Activated CD4-positive, alpha-beta T cell treated with anti-CD3 and anti-CD28 coated beads for 1 hour (primary cell): ENCODE data around the gene TUBGCP2.

ENCODE experiments used
- DNase-seq: peaks from one replicate; pipeline ENCODE4 v3.0.0-alpha.2; 2020

The TUBGCP2 gene

DNA sequence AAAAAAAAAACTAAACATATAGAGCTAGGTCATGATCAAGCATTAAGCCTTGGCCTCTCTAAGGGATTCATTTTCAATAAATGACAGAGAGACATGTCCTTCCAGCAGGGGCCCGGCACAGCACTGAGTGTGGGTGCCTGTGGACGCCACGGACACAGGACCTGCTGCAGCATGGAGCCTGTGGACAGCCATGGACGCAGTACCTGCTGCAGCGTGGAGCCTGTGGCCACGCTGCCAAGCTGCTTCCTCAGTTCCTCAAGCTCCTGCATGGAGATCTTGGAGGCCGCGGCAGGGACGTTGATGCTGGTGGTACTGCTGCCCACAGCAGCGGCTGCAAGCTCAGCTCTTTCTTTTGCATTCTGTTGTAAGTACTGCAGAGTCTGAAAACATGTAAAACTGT lies 9.4 kb downstream of the TUBGCP2 start:
- DNase-seq: no peak

DNA sequence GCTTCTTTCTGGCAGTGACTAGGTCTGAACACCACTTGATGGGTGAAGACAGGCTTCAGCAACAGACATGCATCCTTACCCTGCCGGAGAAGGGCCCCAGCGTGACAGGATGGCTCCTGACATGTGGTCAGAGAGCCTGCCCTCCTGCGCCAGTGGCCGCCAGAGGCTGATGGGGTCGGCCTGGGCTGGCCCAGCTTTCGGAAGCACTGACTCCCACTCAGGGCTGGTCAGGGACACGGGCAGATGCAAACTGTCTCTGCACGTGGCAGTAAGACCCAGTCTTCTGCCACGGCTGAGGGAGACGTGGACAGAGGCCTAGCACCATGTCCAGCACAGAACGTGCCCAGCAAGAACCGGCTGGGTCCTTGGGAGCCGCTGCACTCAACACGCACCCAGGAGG lies 10.2 kb downstream of the TUBGCP2 start:
- DNase-seq: no peak

DNA sequence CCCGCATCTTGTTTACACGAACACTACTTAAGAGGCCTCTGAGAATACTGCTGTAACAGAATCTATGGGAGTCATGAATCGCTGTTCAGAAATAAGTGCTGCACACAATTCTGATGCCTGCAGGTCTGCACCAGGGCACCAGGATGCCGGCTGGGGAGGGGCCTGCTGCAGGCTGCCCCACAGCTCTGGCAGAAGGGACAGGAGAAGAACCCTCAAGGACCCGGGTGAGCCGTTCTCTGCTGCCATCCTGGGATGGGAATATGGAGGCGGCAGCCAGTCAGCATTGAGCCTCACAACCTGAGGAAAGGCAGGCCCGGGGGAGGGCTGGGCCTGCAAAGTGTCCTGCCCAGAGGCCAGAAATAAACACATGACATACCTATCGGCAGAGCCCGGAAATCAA lies 11.2 kb downstream of the TUBGCP2 start:
- DNase-seq: no peak

DNA sequence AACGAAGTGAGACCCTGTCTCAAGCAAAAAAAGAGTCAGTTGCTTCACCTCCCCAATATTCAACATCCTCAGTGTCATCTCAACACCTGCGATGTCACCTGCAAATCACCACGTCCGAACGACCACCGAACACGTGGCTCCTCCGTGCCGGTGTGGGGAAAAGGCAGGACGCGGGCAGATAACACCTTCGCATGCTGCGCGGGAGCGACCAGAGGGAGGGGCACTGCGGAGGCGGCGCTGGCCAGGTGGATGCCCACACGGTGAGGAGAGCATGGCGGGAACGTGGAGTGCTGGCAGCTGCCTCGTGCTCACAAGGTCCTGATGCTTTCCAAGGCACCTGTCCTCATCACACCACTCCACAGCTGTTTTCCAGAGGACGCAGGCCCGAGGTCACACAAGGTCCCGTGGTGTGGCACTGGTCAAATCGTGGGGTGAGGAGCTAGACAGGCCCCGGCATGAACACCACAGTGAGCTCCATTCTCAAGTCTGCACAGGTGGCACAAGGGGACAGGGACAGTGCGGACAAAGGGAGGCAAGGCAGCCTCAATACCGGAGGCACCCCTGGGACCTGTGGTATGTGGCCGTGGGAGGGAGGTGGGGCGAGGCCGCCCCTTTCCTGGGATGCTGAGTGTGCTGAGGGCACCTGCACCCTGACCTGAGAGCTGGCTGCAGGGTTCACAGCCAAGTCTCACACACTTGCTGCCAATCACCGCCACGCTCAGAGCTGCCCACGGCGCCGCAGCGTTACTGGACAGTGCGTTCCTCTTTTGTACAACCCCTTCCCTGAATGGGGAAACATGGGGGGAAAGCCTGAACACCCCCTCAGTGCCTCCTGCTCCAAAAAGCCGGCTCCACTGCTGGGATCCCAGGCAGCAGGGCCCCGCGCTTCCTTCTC lies 13.0 kb downstream of the TUBGCP2 start:
- DNase-seq: no peak

DNA sequence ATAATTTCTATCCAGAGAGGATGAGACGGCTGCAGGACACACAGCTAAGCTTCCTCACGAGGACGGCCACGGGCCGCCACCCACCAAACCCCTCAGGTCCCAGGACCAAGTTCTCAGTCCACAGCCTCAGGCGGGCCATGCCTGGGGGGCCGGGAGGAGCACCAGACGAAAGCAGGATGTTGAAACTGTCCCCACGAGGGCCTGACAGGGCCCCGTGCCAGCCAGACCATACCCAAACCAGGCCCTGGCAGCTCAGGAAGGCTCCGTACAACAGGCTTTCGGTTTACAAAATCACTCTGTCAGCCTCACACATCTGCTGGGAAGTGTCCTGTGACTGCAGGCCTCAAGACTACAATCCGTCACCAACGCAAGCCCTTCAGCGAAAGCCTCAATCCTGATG lies 14.5 kb downstream of the TUBGCP2 start:
- no peak for DNase-seq

DNA sequence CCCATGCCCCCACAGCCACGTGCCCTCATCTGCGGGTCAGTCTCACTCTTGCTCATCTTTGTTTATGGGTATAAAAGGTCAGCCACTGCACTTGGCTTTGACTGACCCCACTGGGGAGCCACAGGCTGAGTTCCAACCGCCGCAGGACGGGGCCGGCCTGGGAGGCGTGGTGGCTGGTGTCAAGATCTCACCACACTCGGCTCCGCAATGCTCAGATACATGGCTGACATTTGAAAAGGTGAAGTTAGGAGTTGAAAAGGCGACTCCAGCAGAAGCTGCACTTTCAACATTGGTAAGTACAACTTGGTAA lies 14.9 kb downstream of the TUBGCP2 start:
- no peak for DNase-seq

DNA sequence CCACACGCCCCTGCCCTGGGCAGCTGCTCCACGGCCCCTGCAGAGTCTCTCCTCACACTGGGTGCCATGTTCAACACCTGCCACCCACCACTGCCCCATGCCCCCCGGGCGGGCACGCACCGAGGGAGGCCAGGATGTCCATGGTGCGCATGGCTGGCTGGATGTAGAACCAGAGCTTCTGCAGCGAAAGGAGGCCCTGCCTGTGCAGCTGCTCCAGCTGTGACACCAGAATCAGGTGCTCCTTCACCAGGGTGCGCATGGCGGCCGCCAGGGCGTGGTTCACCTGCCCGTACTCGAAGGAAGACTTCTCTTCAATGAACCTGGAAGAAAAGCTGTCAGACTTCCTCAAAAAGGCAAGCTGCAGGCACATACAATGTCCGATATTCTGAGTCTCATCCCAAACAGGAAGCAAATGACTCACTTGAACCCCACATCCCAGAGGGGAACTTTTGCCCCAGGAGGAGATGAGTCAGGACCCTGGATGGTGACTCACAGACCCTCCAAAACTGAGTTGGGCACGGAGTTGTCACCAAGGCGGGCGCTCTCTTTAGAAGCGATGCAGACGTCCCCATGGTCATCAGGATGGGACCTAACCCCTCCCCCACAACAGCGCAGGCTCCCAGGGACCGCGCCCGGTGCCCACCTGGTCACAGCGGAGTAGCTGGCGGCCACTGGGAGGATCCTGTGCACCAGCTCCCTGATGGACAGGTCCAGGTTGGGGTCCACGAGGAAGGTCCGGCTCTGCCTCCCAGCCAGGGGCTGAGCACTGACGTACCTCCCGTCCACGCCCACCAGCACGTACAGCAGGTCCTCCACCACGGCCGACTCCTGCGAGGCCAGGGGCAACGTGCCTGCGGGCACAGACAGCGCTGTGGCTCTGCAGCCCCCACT lies 15.5 kb downstream of the TUBGCP2 start:
- no peak for DNase-seq

DNA sequence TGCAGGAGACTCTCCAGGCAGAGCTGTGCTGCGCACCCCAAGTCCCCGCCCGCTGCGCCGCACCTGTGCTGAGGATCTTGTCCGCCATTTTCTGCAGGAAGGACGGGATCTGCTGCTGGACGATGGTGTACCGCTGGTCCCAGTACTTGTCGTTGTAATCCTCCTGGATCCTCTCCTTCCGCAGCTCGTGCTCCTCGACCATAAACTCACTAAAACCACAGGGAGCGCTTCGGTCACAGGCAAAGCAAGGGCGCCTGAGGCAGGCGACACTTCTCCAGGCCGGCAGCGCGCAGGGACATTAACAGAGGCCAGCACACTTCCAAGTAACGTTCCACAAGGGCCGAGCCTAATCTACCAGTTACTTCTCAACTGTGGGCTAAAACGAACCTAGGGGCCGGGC lies 18.9 kb downstream of the TUBGCP2 start:
- no peak for DNase-seq

DNA sequence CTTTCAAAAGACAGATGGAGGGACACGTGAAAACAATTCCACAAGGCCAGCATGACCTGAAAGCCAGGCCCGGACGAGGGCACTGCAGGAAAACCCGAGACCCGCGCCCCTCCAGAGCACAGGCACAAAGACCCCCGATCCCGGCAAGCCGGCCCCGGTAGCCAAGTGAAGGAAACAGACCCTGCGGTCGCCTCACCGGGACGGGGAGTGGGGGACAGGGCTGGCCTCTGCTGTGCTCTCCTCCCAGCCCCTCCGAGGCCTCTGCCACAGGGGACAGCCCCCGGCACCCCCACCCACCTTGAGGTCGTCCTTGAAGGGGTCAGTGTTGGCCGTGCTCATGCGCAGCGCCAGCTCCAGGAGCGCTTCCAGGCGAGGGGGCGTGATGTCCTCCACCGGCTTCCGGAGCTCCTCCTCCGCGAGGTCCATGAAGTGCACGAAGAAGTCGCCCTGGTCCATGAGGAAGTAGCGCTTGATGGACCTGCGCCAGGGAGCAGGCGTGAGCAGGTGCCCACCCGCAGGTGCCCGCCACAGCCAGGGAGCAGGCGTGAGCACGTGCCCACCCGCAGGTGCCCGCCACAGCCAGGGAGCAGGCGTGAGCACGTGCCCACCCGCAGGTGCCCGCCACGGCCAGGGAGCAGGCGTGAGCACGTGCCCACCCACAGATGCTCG lies 20.7 kb downstream of the TUBGCP2 start:
- DNase-seq: no peak

DNA sequence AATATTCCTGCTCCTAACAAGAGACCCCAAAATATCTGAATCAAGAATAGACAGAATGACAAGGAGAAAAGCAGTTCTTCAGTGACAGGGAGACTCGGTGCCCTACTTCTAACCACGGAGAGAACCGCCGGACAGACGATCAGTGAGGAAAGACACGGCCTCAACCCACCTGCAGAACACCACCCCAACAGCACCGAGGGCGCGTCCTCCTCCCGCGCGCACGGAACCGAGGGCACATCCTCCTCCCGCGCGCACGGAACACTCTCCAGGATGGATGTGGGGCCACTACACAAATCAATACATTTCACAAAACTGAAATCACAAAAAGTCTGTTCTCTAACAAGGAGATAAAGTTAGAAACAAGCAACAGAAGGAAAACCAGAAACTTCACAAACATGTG lies 22.3 kb downstream of the TUBGCP2 start:
- DNase-seq: no peak

DNA sequence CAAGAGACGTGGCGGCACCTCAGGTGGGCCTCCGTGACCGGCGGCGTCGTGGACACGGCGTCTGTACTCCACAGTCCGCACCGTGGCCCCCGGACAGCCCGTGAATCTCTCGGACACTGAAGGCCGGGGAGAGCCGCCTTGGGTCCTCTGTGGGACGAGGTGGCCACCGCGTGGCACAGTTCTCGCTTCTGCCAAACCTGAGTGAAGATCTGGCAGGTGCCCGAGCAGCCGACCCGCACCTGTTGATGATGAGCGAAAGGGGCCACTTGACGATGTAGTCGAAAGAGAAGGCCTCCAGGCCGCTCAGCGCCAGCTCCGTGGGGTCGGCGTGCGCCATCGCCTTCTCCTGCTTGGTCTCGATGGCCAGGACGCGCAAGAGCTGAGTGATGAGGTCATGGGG lies 23.5 kb downstream of the TUBGCP2 start:
- DNase-seq: no peak

DNA sequence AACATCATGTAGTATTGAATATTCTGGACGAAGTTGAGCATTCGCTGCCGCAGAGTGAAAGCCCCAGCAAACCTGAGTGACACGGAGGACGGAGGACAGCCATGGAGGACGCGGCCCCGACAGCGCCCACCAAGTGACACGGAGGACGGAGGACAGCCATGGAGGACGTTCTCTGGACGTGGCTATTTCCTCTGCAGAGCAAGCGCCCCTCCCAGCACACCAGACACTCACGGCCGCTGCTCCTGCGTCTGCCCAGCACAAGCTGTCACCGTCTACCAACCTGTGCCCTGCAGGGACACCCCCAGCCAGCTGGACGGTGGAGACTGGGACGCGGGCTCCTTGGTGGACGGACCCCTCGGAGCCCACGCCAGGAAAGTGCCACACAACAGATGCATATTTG lies 24.7 kb downstream of the TUBGCP2 start:
- DNase-seq: no peak

DNA sequence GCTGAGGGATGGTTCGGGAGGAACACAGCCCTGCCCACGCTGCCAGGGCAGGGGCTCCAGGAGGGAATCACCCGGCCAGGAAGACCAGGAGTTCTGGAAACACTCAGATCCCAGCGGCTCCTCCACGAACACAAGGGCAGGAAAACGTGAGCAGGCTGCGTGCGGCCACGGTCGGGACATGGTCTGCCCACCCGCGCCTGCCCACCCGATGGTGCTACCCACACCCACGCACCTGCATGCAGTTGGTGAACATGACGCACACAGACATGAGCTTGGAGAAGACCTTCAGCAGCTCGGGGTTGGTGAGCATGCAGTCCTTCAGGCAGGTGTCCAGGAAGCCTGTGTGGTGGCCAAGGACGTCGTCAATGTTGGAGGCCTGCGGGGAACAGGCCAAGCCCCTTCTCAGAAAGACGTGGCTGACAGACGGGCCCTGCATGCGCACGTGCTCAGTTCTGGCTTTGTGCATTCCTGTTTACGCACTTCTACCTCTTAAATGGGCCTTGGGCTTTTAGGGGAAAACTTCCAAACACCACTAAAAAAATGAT lies 25.8 kb downstream of the TUBGCP2 start:
- DNase-seq: no peak

DNA sequence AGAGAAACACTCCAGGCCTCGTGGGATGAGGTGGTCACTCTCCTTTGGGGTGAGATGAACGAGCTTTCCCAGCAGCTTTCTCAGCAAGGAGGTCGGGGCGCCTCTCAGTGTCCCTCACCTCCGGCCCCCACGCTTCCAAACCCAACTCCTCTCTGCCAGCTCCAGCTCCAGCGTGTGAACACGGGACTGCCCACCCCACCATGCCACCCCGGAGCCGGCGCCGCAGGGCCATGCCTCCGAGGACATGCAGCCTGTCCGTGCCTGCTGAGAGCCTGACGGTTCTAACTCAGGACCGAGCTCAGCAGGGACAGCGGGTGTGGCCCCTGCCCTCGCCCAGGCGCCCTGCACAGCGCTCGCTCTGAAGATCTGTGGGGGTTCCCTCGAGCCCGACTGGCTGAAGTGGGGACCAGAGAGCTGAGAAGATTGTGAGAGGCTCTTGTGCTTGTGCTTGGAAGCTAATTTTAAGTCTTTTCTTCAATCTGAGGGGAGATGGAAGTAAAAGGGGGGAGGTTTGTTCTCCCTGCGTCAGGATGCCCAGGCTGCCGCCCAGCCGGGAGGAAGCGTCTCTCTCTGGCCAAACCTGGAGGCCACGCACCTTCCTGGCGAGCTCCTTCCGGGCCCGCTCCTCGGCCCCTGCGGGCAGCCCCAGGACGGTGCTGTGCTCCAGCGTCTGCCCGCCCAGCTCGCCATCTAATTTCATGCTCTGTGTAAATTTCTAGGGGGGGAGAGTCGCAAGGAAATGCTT lies 26.9 kb downstream of the TUBGCP2 start:
- DNase-seq: no peak

DNA sequence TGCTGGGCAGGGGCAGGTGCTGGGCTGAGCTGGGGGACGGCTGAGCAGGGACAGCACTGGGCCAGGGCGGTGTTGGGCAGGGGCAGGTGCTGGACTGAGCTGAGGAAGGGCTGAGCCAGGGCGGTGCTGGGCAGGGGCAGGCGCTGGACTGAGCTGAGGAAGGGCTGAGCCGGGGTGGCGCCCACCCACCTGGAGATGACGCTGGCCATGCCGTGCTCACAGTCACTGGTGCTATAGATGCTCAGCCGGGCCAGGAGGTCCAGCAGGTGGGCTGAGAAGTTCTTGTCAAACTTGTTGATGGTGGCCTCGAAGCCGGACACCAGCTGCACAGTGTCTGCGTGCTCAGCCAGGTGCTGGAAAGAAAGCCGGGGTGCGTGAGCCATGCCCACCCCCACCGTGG lies 27.6 kb downstream of the TUBGCP2 start:
- DNase-seq: no peak

DNA sequence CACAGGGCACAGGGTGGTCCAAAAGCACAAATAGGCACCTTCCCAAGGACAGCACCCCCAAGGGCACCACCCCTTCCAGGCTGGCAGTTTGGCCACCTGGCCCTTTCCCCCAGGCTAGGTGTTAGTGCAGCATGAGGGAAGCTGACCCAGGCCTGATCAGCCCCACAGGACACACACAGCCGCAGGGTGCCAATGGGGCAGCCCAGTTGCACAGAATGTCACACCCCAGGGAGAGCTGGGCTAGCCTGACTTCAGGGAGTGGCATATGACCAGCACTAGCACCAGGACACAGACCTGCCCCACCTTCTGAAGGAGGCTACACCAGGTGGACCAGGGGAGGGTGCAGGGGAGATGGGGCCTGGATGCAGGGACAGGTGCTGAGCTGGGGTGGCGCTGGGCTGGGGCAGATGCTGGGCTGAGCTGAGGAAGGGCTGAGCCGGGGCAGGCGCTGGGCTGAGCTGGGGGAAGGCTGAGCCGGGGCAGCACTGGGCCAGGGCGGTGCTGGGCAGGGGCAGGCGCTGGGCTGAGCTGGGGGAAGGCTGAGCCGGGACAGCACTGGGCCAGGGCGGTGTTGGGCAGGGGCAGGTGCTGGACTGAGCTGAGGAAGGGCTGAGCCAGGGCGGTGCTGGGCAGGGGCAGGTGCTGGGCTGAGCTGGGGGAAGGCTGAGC lies 28.1 kb downstream of the TUBGCP2 start:
- DNase-seq: no peak

DNA sequence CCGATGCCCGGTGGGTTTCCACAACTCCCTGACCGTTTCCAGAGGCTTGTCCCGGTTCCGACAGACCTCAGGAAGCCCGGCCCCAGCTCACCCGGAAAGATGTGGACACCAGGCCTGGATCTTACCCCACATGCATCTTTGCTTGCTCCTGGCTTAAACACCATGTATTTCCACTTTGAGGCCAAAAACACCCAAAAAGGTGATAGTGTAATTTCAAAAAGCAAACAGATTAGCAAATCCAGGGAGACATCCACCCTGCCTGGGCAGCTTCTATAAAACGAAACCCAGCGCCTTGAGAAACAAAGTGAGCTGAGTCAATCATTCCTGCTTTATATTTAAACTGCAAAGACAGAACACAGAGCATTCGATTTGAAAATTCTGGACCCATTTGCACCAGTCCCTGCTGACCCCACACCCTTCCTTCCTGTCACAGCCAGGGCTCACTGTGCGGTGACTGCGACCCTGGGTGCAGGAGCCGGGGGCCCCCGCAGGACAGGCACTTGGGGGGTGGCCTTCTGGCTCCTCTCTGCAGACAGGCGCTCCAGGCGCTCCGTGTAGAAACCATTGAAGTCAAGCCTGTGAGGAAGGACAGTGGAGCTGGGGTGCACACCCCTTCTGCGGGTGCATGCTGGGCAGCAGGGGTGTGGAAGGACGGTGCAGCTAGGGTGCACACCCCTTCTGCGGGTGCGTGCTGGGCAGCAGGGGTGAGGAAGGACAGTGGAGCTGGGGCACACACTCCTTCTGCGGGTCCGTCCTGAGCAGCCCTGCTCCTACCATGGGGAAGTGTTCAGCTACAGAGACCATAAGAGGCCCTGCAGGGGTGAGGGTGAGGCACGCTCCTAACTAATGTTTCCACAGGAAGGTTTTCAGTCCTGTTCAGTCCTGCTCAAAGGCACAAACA lies 29.1 kb downstream of the TUBGCP2 start:
- no peak for DNase-seq

DNA sequence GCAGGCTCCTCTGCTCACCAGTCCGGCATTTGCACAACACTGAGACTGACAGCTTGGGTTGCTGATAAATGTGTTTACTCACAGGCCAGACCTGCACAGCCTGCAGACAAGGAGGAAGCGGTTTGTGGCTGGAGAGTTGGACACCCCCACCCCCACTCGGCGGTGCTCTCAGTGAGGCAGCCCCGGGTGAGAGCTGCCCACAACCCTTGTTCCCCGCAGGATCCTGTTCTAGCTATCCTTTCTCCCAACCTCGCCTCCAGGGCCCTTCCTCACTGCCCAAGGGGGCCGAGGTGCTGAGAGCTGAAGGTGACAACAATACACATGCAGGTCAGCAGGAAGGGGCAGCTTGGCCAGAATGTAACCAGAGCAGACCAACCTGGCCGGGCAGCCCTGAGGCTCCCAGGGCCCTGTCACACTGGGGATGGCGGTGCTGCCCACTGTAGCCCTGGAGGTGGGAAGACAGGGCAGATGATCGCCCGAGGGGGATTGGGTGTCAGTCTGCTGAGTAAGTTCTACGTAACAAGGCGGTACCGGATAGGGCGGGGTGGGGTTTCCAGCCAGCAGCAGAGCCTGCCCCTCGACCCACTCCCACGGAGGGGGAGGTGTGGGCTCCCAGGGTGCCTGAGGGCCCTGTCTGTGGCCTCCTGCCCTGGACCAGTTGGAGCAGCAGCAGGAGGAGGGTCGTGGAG lies 30.0 kb downstream of the TUBGCP2 start:
- DNase-seq: no peak

DNA sequence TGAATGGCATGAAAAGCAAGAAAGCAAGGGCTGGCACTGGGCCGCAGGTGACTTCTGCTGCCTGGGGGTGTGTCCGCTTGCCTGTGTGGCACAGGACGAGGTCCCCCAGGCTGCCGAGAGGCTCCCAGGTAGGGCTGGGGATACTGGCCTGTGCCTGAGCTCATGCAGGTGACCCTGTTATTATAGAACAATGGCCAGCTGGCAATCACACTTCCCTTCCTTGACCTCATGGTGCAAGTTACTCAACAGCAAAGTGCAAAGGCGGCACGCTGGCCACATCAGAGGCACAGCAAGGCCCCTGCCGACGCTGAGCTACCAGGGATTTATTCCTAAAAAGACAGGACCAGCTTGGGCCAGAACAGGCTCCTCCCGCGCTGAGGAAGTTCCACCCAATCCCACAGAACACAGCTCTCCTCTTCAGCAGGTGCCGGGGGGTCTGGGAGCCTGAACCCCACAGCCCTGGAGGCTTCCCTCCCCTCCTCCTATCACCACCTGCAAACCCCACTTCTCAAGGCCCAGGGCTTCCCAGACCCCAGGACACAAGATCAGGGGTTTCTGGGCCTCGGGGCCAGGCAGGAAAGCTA lies 30.6 kb downstream of the TUBGCP2 start:
- DNase-seq: no peak
